HG03060 (cell line): ENCODE data around the gene KAT5.
"Not testable (repeated sequence)": the region's sequence is repeated elsewhere in the genome, so short reads cannot be mapped to it uniquely, and the experiment has no call there.

ENCODE experiments used
- ATAC-seq: cut with Tn5 transposase; IDR thresholded peaks from one replicate; pipeline ENCODE4 v1.9.1; 2021; ENCODE audit warnings: low read depth, moderate number of reproducible peaks; ENCODE audit not compliant: unreplicated experiment

Gene KAT5

DNA sequence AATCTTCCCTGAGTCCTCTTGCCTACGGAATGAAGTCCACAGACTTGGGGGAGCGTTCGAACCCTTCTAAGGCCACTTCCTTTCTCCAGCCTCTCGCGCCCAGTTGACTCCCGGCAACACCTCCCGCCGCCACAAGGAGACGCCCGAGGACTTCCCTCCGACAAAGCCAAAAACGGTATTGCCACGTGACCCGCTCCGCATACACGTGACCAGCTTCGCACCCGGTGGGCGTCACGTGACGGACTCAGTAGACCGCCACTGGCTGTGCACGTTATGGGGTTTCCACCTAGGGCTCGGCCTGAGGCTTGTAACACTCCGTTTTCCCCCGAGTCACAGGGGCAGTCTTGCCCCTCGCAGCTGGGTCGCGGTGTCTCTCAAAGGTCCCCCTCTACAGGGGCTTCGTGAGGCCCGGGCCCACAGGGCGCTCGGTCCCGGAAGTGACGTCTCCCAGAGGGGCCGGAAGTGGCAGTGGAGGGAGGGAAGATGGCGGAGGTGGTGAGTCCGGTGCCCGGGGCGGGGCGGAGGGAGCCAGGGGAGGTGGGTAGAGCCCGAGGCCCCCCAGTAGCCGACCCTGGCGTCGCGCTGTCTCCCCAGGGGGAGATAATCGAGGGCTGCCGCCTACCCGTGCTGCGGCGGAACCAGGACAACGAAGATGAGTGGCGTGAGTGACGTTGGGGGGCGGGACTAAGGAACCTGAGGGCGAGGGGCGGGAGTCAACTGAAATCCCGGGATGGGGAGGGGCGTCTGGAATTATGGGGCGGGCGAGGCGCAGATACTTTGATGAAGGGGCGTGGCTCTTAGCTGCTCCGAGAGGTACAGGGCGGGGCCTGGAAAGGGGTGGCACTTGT is at the start of gene KAT5:
KAT5 (plus strand) TSS at position 468 of the 848 bp plus-strand sequence; CDS start at position 484, 16 bp downstream.
- peak; percentile 77 for ATAC-seq

DNA sequence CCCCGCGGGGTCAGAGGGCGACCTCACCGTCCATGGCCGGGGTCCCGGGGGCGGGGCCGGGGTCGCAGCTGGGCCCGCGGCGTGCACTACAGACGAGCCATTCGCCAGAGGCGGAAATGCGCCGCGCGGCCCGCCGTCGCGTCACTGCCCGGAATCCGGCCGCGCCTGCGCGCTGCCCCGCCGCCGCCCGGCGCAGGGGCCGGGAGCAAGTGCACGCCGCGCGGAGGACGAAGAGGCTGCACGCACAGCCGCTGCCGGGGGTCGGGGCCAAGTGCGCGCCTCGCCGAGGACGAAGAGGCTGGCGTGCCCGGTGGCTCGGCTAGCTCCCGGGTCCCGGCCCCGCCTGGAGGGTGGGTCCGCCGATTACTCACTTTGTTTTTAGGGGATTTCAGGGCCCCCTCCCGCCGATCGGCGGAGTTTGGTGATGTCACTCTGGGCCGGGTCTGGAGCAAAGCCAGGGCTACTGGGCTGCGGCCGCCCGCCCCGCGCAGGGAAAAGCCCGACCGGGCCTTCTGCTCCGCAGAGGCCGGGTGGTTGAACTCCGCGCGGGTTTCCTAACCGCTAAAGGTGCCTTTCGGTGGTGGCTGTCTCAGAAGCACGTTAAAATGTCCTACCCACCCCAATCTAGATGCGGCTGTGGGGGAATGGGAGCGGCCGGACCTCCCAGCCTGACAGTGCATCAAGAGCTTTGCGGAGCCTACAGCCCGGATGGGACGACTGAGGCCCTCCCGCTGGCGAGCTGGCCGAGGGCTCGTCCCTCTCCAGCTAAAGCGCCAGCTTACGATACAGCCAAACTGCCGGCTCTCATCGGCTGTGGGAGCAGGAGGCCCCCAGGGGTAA is 49.0 kb upstream of the KAT5 start, which contains the start of gene RELA:
RELA (minus strand) TSS at position 118 of the 840 bp plus-strand sequence; CDS start at position 34, 84 bp downstream.
- ATAC-seq = peak; percentile 65

DNA sequence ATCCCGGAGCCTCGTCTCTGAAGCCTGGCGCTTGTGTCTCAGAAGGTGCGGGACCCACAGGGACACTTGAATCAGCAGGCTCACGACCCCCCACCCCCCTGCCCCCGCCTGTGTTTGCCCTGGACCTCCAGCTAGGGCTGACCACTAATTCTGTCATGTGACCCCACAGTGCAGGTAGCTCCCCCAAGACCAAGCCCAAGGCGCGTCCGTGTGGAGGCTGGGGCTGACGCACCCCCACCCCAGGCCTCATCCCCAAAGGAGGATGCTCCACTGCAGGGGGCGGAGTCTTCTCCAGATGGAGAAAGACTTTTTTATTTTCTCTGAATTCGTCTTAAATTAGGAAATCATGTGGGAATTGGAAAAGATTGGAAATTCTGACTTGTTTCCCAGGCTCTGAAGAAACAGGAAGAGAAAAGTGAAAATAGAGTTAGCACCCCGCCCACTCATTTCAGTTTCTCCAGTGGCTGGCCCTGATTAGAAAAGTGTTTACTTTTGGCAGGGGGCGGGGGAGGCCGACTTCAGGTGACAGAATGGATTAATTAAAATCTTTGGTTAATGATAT is 48.3 kb upstream of the KAT5 start:
- no peak for ATAC-seq

GRCh38 chr11:65672180-65672860 is 39.7 kb upstream of the KAT5 start:
- ATAC-seq = no peak

GRCh38 chr11:65672982-65673381 is 39.1 kb upstream of the KAT5 start:
- no peak for ATAC-seq

- ATAC-seq = no peak
These were observed 31.8 kb upstream of the KAT5 start for GRCh38 chr11:65680192-65680743.

GRCh38 chr11:65683480-65683879 is 28.6 kb upstream of the KAT5 start:
- not testable (repeated sequence) for ATAC-seq

DNA sequence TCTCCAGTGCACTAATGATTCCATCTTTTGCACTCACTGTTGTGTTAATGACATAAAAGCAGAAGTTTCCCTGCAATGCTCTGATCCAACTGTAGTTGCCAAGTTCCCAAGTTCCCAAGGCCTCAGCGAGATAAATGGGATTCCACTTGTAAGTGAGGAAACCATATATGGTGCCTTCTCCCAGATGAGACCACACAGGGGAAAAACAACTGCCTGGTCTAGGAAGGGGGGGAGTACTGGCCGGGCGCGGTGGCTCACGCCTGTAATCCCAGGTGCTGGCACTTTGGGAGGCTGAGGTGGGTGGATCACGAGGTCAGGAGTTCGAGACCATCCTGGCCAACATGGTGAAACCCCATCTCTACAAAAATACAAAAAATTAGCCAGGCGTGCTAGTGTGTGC is 26.1 kb upstream of the KAT5 start:
- ATAC-seq = no peak

GRCh38 chr11:65691847-65692246 is 20.2 kb upstream of the KAT5 start:
- ATAC-seq = not testable (repeated sequence)

DNA sequence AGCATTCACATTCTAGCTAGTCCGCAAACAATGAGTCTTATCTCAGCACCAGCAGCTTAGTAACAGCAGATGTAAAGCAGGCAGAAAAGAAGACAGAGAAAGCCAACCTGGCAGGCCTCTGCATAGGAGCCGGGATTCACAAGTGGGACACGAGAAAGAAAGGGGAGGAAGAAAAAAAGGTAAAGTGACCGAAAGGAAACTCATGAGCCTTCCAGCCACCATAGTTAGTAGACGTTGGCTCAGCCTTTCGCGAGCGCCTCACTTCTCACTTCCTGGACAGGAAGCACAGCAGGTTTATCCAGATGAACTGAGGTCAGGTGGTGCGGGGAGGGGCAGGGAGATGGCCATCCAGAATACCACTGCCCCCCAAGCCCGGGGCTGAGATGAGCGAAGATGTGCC is 19.7 kb upstream of the KAT5 start:
- no peak for ATAC-seq

DNA sequence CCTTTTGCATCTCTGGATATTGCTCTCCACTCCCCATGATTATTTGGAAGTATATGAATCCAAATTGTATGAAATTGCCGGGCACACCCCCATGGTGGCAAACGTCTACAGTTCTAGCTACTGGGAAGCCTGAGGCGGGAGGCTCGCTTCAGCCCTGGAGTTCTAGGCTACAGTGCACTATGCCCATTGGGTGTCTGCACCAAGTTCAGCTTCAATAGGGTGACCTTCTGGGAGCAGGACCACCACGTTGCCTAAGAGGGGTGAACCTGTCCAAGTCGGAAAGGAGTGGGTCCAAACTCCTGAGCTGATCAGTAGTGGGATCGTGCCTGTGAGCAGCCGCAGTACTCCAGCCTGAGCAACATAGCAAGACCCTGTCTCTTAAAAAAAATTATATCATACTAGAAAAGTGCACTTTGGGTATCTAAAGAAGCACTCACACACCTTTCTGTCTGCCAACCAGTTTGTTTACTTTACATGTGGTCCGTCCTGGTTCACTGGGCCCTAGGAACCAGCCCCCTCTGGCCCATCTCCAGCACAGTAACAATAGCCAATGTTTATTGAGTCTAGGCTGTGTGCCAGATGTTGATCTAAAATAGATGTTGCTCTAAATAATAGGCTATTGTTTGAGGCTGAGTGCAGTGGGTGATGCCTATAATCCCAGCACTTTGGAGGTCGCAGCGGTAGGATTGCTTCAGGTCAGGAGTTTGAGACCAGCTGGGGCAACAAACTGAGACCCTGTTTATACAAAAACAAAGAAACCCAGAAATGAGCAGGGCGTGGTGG is 16.4 kb upstream of the KAT5 start:
- no peak for ATAC-seq

- no peak for ATAC-seq
These were observed 15.1 kb upstream of the KAT5 start for GRCh38 chr11:65696802-65697552.

DNA sequence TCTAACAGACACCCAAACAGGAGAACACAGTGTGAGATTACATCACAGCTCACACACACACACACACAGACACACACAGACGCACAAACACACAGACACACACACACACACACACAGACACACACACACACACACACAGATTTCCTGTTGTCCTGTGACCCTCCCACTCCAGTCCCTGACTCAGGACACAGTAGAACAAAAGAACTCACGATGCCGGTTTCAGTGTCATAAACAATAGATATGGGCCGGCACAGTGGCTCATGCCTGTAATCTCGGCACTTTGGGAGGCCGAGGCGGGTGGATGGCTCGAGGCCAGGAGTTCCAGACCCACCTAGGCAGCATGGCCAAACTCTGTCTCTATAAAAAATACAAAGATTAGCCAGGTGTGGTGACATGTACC is 13.8 kb upstream of the KAT5 start:
- no peak for ATAC-seq

DNA sequence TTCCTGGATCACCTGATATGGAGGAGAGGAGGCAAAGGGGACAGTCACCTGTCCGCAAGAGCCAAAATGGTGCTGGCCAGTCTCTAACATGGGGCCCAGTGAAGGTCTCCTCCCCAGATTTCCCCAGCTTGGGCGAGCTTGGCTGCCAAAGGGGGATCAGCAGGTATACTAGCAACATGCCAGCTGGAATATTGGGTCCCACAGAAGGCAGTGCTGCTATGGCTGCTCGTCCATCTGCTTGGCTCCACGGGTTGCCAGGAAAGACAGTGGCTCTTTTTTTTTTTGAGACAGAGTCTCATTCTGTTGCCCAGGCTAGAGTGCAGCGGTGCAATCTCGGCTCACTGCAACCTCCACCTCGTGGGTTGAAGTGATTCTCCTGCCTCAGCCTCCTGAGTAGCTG is 12.7 kb upstream of the KAT5 start:
- ATAC-seq = no peak

- no peak for ATAC-seq
These were observed 11.7 kb upstream of the KAT5 start for GRCh38 chr11:65700399-65700798.

- ATAC-seq = no peak
These were observed 10.4 kb upstream of the KAT5 start for GRCh38 chr11:65701686-65702085.

GRCh38 chr11:65703846-65704245 is 8.2 kb upstream of the KAT5 start:
- ATAC-seq = no peak

- ATAC-seq = not testable (repeated sequence)
These were observed 5.7 kb upstream of the KAT5 start for GRCh38 chr11:65706303-65706763.

- ATAC-seq = not testable (repeated sequence)
These were observed 5.0 kb upstream of the KAT5 start for GRCh38 chr11:65707002-65707401.
